Measurements from ENCODE around the gene TRPV2.
"Not testable (repeated sequence)": the region's sequence is repeated elsewhere in the genome, so short reads cannot be mapped to it uniquely, and the experiment has no call there.

TRPV2 gene

DNA sequence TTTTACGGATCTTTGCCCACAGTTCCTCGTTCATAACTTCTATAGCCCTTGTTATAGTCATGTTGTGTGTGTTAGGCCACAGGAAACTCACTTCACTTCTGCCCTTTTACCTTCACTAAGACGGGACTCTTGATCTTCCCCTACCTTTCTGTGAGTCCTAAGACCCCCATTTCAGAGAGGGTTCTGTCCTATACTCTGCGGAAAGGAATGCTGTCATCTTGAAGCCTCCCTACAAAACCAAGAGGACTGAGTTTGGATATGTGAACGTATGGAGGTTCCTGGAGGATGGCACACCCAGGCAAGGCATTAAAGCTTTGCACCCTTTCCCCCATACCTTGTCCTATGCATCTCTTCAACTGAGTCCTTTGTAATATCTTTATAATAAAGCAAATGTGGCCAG lies 30.8 kb upstream of the TRPV2 start:
- DNase-seq (ENCODE audit: low read depth, low spot score): no peak
- H3K4me3 ChIP-seq (ENCODE audit: low read depth, low read length): no peak overlapping the region
- TF ChIP-seq CTCF (IDR thresholded peaks at IDR 0.05; ENCODE audit: insufficient read depth, low read length, missing control alignments): no peak
- CTCF ChIA-PET: interaction anchor here (0.8 to 2.3 kb wide), 4 partner anchors 59 to 137 kb away, joined by 3 to 23 read pairs (median 4); no protein-coding TSS in a partner anchor
- POLR2A ChIA-PET: interaction anchor here (0.8 to 0.9 kb wide), 2 partner anchors 38 to 54 kb away, joined by 3 to 4 read pairs; no protein-coding TSS in a partner anchor

DNA sequence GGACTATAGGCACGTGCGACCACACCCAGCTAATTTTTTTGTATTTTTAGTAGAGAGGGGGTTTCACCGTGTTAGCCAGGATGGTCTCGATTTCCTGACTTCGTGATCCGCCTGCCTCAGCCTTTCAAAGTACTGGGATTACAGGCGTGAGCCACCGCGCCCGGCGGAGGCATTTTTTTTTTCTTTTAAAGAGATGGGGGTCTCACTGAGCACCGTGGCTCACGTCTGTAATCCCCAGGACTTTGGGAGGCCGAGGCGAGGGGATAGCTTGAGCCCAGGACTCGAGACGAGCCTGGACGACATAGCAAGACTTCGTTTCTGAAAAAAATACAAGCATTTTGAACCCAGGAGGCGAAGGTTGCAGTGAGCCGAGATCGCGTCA lies 29.3 kb upstream of the TRPV2 start:
- CTCF ChIA-PET: interaction anchor here (0.6 to 2.3 kb wide), 6 partner anchors 11 to 135 kb away, joined by 3 to 23 read pairs (median 3); partner anchors contain the start of gene CENPV
- POLR2A ChIA-PET; DNase-seq (ENCODE audit: low read depth, low spot score); H3K4me3 ChIP-seq (ENCODE audit: low read depth, low read length): not testable (repeated sequence)

GRCh38 chr17:16391451-16391850 lies 23.9 kb upstream of the TRPV2 start:
- no peak for TF ChIP-seq CTCF (IDR thresholded peaks at IDR 0.05; ENCODE audit: insufficient read depth, low read length, missing control alignments)
- no peak for DNase-seq (ENCODE audit: low read depth, low spot score)
- H3K4me3 ChIP-seq (ENCODE audit: low read depth, low read length): no peak overlapping the region
- ChIA-PET CTCF (no interaction called here), POLR2A (no interaction called here)

- ChIA-PET POLR2A (interaction anchor here (1.7 kb wide), 1 partner anchor 11 kb away, joined by 5 read pairs; the partner anchor contains the start of gene UBB), CTCF (interaction anchor here (1.0 kb wide), 1 partner anchor 11 kb away, joined by 3 read pairs; no protein-coding TSS in a partner anchor)
- H3K4me3 ChIP-seq (ENCODE audit: low read depth, low read length); DNase-seq (ENCODE audit: low read depth, low spot score): not testable (repeated sequence)
These were observed 22.9 kb upstream of the TRPV2 start for GRCh38 chr17:16392491-16392890.

DNA sequence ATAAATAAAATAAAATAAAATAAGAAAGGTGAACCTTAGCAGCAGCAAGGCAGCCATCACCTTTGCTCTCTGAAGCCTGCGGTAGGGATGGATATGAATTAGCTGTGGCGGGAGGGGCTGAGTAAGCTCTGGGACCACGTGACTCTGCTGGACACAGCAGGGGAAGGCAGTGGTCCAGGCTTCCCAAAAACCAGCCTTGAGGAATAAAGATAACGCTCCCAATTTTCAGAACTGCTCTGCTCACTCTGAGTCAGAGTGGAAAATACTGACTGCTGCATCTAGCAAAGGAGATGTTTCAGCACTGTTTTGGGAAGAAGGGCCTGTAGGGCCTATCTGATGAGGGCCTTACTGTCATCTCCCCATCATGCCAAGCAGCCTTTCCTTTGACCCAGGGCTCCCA lies 19.5 kb upstream of the TRPV2 start:
- H3K4me3 ChIP-seq (ENCODE audit: low read depth, low read length); CTCF ChIA-PET; POLR2A ChIA-PET; DNase-seq (ENCODE audit: low read depth, low spot score): not testable (repeated sequence)

- ChIA-PET POLR2A (interaction anchor here (0.6 kb wide), 1 partner anchor 22 kb away, joined by 3 read pairs; no protein-coding TSS in a partner anchor), CTCF (interaction anchor here (1.1 kb wide), 1 partner anchor 11 kb away, joined by 3 read pairs; no protein-coding TSS in a partner anchor)
- not testable (repeated sequence) for H3K4me3 ChIP-seq (ENCODE audit: low read depth, low read length); DNase-seq (ENCODE audit: low read depth, low spot score)
These were observed 18.7 kb upstream of the TRPV2 start for GRCh38 chr17:16396693-16397092.

- POLR2A ChIA-PET: no interaction called here
- CTCF ChIA-PET: no interaction called here
- no peak for TF ChIP-seq CTCF (IDR thresholded peaks at IDR 0.05; ENCODE audit: insufficient read depth, low read length, missing control alignments)
- H3K4me3 ChIP-seq (ENCODE audit: low read depth, low read length): no peak overlapping the region
- DNase-seq (ENCODE audit: low read depth, low spot score): no peak
These were observed 16.8 kb upstream of the TRPV2 start for GRCh38 chr17:16398270-16399267.

DNA sequence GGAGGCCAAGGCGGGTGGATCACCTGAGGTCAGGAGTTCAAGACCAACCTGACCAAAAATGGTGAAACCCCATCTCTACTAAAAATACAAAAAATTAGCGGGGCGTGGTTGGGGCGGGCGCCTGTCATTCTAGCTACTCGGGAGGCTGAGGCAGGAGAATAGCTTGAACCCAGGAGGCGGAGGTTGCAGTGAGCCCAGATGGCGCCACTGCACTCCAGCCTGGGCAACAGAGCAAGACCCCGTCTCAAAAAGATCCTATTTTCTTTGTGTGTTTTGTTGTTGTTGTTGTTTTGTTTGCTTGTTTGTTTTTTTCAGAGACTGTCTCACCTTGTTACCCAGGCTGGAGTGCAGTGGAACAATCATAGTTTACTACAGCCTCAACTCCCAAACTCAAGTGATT lies 11.5 kb upstream of the TRPV2 start:
- not testable (repeated sequence) for DNase-seq (ENCODE audit: low read depth, low spot score); H3K4me3 ChIP-seq (ENCODE audit: low read depth, low read length)
- ChIA-PET CTCF (interaction anchor here (1.6 kb wide), 1 partner anchor 118 kb away, joined by 4 read pairs; no protein-coding TSS in a partner anchor), POLR2A (interaction anchor here (1.3 kb wide), 1 partner anchor 23 kb away, joined by 6 read pairs; the partner anchor contains the start of gene UBB)
